Measurements from ENCODE around the gene USP24.

GRCh38 chr1:55232448-55233144, 17.4 kb upstream of the USP24 start:
- no peak for TF ChIP-seq CTCF (IDR thresholded peaks at IDR 0.05)
- no peak for TF ChIP-seq POLR2A (IDR thresholded peaks at IDR 0.05)
